LNCaP clone FGC (cell line): Measurements from ENCODE around the gene POLA2.

Source experiments
- DNase-seq: peaks from one replicate; pipeline ENCODE4 v3.0.0-alpha.2; 2011; ENCODE audit warnings: low read depth
- H3K4me3 ChIP-seq: 2 replicates; pipeline ENCODE4 v1.5.1; 2011; ENCODE audit warnings: mild to moderate bottlenecking, low read depth, low read length, control low read depth
- CTCF ChIP-seq: IDR thresholded peaks from 2 replicates; pipeline ENCODE4 v1.5.1; 2012; ENCODE audit warnings: mild to moderate bottlenecking; ENCODE audit not compliant: control insufficient read depth, insufficient read depth; ENCODE audit errors: extremely low read depth

Gene POLA2

GRCh38 chr11:65288706-65289536 lies 27.2 kb downstream of the POLA2 start:
- TF ChIP-seq CTCF, result no peak
- H3K4me3 ChIP-seq, result no peak overlapping the region
- no peak for DNase-seq

- TF ChIP-seq CTCF, result no peak
- DNase-seq, result no peak
- no peak overlapping the region for H3K4me3 ChIP-seq
Measured at GRCh38 chr11:65290448-65291165, 28.8 kb downstream of the POLA2 start.

- DNase-seq, result no peak
- no peak for TF ChIP-seq CTCF
- H3K4me3 ChIP-seq, result no peak overlapping the region
Measured at GRCh38 chr11:65291613-65292012, 29.9 kb downstream of the POLA2 start.

GRCh38 chr11:65292890-65293289 lies 31.1 kb downstream of the POLA2 start:
- no peak for TF ChIP-seq CTCF
- H3K4me3 ChIP-seq, result no peak overlapping the region
- no peak for DNase-seq

- no peak overlapping the region for H3K4me3 ChIP-seq
- DNase-seq, result no peak
- no peak for TF ChIP-seq CTCF
Measured at GRCh38 chr11:65293909-65294381, 32.2 kb downstream of the POLA2 start.

- TF ChIP-seq CTCF, result no peak
- no peak overlapping the region for H3K4me3 ChIP-seq
- no peak for DNase-seq
Measured at GRCh38 chr11:65295001-65295400, 33.2 kb downstream of the POLA2 start.
